ENCODE data around the gene MCF2L. TPM values are rescaled to one million over a fixed set of nuclear protein-coding genes. Genes with fewer than 3 reads are reported as not detected.

The MCF2L gene
- total RNA-seq, 1 donor from 2014 or later, result 6.7 TPM

GRCh38 chr13:113023694-113024430 lies 54.8 kb downstream of the MCF2L start:
- Mint-ChIP-seq H3K9me3 (ENCODE audit: low read depth) (no peaks in the 10 kb centered on the region), H3K36me3 (ENCODE audit: low read depth) (no peaks in the 10 kb centered on the region), H3K27me3 (ENCODE audit: low read depth) (peaks cover 22% of the 10 kb centered on the region), H3K27ac (ENCODE audit: unreplicated experiment) (no peak overlapping the region), H3K4me3 (ENCODE audit: unreplicated experiment) (no peak overlapping the region), H3K4me1 (ENCODE audit: low read depth) (peaks cover 12% of the 10 kb centered on the region)
- no peak for DNase-seq (ENCODE audit: low spot score)
- no peak for TF ChIP-seq CTCF (IDR thresholded peaks at IDR 0.05)

DNA sequence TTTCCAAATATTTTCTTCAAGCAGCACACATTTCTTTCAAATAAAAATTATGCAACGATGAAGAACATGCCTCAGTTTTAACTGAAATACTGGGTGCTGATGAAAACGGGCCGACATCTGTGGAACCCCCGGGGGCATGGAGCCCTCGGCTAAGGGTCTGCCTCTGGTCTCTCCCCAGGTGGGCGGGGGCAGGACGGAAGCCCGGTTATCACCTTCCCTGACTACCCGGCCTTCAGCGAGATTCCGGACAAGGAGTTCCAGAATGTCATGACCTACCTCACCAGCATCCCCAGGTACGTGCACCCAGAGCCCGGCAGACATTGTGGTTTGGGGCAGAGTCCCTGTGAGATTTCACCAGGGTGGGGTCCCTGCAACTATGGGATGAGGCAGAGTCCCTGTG lies 55.5 kb downstream of the MCF2L start:
- no peak for TF ChIP-seq CTCF (IDR thresholded peaks at IDR 0.05)
- Mint-ChIP-seq H3K36me3 (ENCODE audit: low read depth) (no peaks in the 10 kb centered on the region), H3K27me3 (ENCODE audit: low read depth) (peaks cover 22% of the 10 kb centered on the region), H3K4me3 (ENCODE audit: unreplicated experiment) (no peak overlapping the region), H3K27ac (ENCODE audit: unreplicated experiment) (no peak overlapping the region), H3K4me1 (ENCODE audit: low read depth) (peaks cover 12% of the 10 kb centered on the region), H3K9me3 (ENCODE audit: low read depth) (no peaks in the 10 kb centered on the region)
- no peak for DNase-seq (ENCODE audit: low spot score)

- Mint-ChIP-seq H3K36me3 (ENCODE audit: low read depth) (peaks cover 4% of the 10 kb centered on the region), H3K4me3 (ENCODE audit: unreplicated experiment) (no peak overlapping the region), H3K27ac (ENCODE audit: unreplicated experiment) (no peak overlapping the region), H3K4me1 (ENCODE audit: low read depth) (peaks cover 12% of the 10 kb centered on the region), H3K9me3 (ENCODE audit: low read depth) (no peaks in the 10 kb centered on the region), H3K27me3 (ENCODE audit: low read depth) (peaks cover 26% of the 10 kb centered on the region)
- TF ChIP-seq CTCF (IDR thresholded peaks at IDR 0.05), result no peak
- no peak for DNase-seq (ENCODE audit: low spot score)
Observed at GRCh38 chr13:113026391-113026910, 57.4 kb downstream of the MCF2L start.

GRCh38 chr13:113027095-113027494 lies 58.1 kb downstream of the MCF2L start:
- no peaks in the 10 kb centered on the region for H3K9me3 Mint-ChIP-seq (ENCODE audit: low read depth)
- H3K27ac Mint-ChIP-seq (ENCODE audit: unreplicated experiment), result no peak overlapping the region
- TF ChIP-seq CTCF (IDR thresholded peaks at IDR 0.05), result no peak
- H3K4me3 Mint-ChIP-seq (ENCODE audit: unreplicated experiment), result no peak overlapping the region
- DNase-seq (ENCODE audit: low spot score), result no peak
- H3K4me1 Mint-ChIP-seq (ENCODE audit: low read depth), result peaks cover 12% of the 10 kb centered on the region
- peaks cover 4% of the 10 kb centered on the region for H3K36me3 Mint-ChIP-seq (ENCODE audit: low read depth)
- H3K27me3 Mint-ChIP-seq (ENCODE audit: low read depth), result peaks cover 26% of the 10 kb centered on the region

- Mint-ChIP-seq H3K4me3 (ENCODE audit: unreplicated experiment) (no peak overlapping the region), H3K27ac (ENCODE audit: unreplicated experiment) (no peak overlapping the region), H3K4me1 (ENCODE audit: low read depth) (peaks cover 9% of the 10 kb centered on the region), H3K36me3 (ENCODE audit: low read depth) (peaks cover 4% of the 10 kb centered on the region), H3K9me3 (ENCODE audit: low read depth) (no peaks in the 10 kb centered on the region), H3K27me3 (ENCODE audit: low read depth) (peaks cover 23% of the 10 kb centered on the region)
- no peak for TF ChIP-seq CTCF (IDR thresholded peaks at IDR 0.05)
- DNase-seq (ENCODE audit: low spot score), result no peak
Observed at GRCh38 chr13:113027566-113027965, 58.6 kb downstream of the MCF2L start.

All from chondrocyte (in vitro differentiated cells).